HG03520 (cell line): ENCODE results near the gene ISX.
A peak's percentile ranks its signal among the peaks of the same experiment; 100 is the strongest.

Source experiments
- ATAC-seq: cut with Tn5 transposase; IDR thresholded peaks from one replicate; pipeline ENCODE4 v1.9.1; 2021; ENCODE audit warnings: mild to moderate bottlenecking, moderate library complexity; ENCODE audit not compliant: unreplicated experiment

Gene ISX

DNA sequence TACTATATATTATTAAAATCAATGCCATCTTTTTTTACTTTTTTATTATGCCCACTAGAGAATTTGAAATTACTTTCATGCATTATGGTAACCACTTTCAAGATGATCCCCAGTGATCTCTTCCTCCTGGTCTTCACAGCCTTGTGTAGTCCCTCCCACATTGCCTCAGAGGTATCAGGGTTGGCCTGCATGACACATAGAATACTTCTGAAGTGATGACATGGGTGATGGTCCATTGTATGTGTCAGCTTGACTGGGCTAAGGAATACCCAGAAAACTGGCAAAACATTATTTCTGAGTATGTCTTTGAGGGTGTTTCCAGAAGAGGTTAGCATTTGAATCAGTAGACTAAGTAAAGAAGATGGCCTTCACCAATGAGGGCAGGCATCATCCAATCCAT is 14.2 kb upstream of the ISX start:
- no peak for ATAC-seq

DNA sequence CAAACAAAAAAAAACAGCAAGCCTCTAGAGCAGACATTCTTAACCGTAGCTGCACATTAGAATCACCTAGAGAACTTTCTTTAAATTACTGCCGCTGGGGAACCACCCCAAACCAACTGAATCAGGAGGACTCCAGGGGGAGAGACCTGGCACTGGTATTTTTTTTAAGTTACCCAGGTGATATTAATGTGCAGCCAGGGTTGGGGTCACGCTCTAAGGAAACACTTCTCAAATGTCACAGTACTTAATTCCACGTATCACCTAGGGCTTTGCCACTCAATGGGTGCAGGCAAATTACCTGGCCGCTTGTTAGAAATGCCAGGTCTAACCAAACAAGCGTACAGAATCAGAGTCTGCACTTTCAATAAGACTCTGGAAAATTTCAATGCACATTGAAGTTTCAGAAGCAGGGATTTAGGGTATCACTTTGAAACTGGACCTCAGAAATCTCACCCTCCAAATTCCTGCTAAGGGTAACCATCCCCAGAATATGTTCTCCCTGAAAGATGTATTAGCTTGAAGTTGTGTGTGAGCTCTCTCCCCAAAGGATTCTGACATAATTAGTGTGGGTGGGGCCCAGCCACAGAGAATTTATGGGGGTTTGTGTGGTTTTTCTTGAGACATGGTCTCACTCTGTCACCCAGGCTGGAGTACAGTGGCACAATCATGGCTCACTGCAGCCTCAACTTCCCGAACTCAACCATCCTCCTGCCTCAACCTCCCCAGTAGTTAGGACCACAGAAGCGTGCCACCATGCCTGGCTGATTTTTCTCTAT is 12.7 kb upstream of the ISX start:
- no peak for ATAC-seq

DNA sequence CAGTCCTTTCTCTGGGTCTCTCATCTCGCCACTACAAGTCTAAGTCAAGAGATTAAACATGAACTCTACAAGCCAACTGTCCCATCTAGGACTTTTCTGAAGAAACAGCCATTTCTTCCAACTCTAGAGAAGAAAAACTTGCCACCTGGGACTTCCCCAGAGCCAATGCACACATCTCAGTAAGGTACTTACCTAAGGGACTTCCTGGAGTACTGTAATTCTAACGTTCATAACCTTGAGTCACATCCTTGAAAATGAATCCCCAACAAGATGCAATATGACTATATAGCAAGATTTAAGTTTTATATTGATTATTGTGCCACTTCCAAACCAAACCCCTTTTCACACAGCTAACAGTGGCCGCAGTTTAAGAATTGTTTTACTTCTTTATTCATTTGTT is 11.9 kb upstream of the ISX start:
- no peak for ATAC-seq

DNA sequence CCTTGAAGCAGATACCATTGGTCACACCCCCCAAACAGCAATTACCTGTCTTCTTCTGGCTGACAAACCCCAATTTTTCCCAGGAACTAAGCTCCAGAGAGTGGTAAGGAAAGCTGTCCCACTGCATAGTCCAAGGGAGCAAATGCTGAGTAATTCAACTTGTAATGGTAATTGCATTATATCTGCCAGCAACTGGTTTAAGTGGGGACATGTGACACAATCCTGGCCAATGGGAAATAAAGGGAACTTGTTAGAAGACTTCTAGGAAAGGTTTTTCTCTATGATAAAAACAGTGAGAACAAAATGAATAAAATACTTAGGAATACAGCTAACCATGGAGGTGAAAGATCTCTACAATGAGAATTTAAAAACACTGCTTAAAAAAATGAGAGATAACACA is 9.5 kb upstream of the ISX start:
- no peak for ATAC-seq

- no peak for ATAC-seq
Measured at GRCh38 chr22:35057155-35057554, 8.8 kb upstream of the ISX start.

- ATAC-seq = no peak
Measured at GRCh38 chr22:35059632-35060031, 6.3 kb upstream of the ISX start.

GRCh38 chr22:35064664-35065063 is 1.3 kb upstream of the ISX start:
- peak; percentile 63 for ATAC-seq

DNA sequence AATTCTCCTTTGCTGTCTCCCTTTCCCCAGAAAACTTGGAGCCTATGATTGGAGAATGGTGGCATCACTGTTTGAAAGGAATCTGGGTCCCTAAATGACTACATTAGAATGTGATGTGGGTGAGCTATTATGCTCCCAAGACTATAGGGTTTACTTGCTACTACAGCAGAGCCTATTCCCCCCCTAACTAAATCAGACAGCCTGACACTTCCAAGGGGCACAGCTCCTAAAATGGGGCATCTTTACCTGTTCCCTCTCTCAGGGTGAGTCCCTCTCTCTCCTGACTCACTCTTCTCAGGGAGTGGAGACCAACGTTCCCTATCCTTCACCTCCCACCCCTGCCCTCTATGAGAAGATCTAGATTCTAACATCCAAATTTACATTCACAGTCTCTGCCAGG is 775 bp upstream of the ISX start:
- ATAC-seq = no peak

DNA sequence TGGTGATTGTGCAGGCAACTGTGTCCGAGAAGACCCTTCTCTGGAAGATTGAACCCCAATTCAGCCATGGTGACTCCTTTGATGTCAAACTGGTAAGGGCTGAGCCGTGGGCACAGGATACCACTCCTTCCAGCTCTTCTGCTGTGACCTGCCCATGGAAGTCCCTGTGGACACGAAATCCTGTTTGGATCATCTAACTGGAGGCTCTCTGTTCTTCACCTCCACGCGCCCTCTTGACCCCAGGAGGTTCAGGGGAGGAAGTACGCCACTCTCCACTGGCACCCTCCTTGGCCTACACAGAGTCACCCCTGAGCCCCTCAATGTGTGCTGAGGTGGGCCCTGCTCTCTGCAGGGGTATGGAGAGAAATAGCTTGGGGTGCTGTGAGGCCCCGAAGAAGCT is 810 bp downstream of the ISX start:
- no peak for ATAC-seq

GRCh38 chr22:35069541-35069940 is 3.6 kb downstream of the ISX start:
- ATAC-seq = no peak

- no peak for ATAC-seq
Measured at GRCh38 chr22:35070451-35071093, 4.6 kb downstream of the ISX start.

DNA sequence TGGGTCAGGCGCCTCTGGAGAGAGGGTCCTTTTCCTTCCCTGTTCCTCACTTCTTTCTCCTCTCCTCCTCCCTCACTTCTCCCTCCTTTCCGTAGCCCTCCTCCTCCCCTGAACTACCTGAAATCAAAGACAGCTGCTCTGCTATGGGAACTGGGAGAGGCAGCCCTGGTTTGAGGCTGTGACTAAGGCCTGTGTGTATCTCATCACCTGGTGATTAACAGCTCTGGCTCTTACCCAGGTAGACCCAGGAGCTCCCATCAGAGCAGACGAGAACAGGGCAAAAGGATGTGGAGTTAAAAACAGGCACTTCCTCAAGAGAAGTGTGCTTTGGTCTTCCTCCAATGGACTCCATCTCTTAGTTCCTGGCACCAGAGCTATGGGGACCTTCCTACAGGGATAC is 5.8 kb downstream of the ISX start:
- ATAC-seq = no peak

DNA sequence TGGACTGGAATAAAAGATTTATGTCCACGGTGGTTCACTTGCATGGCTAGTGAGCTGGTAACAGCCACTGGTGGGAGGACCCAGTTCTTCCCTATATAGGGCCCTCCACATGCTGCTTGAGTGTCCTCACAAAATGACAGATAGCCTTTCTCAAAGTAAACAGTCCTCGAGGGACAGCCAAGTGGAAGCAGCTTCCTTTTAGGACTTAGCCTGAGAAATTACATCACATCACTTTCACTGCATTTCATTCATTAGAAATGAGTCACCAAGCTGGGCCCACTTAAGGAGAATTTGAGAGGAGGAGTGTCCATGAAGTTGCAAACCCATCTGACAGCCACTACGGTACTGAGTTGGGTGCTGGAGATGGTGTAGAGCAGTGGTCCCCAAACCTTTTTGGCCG is 7.0 kb downstream of the ISX start:
- no peak for ATAC-seq

- ATAC-seq = no peak
Measured at GRCh38 chr22:35074583-35074982, 8.6 kb downstream of the ISX start.

DNA sequence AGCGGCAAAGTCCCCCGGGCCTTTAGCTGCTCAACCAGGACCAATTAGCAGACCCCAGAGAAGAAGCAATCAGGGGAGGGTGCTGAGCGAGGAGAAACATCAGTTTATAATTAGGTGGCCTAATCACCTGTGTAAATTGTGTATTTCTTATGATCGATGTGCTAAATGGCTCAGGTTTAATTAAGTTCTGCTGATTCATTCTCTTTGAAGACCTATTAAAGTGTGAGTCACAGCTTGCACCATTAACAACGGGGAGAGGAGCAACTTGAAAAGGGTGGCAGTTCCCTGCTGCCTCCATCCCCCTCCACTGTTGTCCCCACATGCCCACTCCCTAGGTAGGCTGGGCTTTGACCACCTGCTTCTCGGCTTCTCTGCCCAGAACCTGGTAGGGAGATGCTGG is 10.7 kb downstream of the ISX start:
- no peak for ATAC-seq

DNA sequence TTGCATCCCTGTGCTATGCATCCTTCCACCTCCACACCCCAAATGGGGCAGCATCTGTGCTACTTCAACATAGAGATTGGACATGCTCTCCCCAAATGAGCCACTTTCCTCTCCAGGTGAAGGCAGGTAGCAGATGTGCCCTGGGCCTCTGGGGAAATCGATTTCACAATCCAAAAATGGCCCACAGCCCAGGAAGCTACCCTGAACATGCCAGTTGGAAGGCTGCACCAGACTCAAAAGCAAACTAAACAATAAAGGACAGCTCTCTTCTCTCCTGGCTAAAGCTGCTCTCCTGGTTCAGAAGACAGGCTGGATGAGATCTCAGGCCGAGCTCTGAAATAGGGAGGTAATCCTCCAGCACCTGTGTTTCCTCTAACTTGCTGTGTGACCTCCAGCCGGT is 19.7 kb downstream of the ISX start:
- ATAC-seq = no peak

- no peak for ATAC-seq
Measured at GRCh38 chr22:35089139-35089538, 23.2 kb downstream of the ISX start.

- no peak for ATAC-seq
Measured at GRCh38 chr22:35092406-35092805, 26.4 kb downstream of the ISX start.

GRCh38 chr22:35098921-35099320 is 33.0 kb downstream of the ISX start:
- ATAC-seq = no peak

DNA sequence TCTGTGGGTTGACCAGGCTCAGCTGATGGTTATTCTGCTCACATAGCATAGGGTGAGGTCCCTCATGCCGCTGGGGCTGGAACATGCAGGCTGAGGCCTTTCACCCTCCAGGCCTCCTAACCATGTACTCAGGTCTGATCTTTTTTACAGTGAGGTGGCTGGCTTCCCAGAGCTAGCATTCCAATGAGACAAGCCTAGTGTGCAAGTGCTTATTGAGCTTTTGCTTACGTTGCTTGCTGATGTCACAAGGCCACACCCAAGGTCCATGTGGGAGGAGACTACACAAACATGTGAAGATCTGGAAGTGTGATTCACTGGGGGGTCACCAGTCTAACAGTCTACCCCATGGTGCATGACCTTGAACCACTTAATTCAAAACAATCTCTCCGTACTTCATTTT is 33.9 kb downstream of the ISX start:
- no peak for ATAC-seq

DNA sequence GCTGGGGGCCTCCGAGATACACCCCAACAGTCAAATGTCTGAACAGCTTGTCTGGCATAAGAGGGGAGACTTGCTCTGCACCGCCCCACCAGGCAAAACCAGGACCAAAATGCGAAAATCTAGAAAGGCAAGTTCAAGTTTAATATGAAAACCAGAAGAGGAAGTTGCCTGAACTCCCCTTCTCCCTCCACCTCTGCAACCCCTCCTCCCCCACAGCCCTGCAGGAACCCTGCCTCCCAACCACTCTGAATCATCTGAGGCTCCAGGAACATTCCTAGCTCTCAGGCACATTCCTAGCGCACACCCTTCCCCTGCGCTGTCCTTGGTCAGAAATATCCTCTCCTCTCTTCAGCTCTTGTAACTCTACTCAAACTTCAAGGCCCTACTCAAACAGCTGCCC is 36.7 kb downstream of the ISX start:
- no peak for ATAC-seq

DNA sequence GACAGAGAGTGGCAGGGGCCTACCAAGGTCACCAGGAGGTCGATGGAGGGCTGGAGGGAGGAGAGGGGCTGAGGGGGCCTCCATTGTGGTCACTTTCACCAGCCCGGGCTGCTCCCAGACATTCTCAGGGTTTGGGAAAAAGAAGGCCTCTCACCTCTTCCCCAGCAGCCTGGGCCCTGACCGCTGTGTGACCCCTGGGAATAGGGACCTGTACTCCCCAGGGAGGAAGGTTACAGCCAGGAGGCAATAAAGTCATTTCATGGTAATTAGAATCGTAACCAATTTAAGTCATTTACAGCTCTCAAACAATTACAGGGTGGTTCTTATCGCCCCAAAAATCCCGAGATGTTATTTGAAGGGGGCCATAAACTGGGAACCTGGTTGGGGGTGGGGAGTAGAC is 37.8 kb downstream of the ISX start:
- ATAC-seq = no peak

- ATAC-seq = no peak
Measured at GRCh38 chr22:35104491-35104890, 38.5 kb downstream of the ISX start.
